Dermis microvascular lymphatic vessel endothelial cell (primary cell): ENCODE data around the gene SCGB1A1. TPM values are rescaled to one million over a fixed set of nuclear protein-coding genes. Genes with fewer than 3 reads are reported as not detected.
"Not testable (repeated sequence)": the region's sequence is repeated elsewhere in the genome, so short reads cannot be mapped to it uniquely, and the experiment has no call there.

Source experiments
- DNase-seq, 2 donors: peaks; one replicate each; pipeline versions ENCODE4 v3.0.0 to v3.0.0-alpha.2; 2010; ENCODE audit warnings: low read depth in 2 of 2
- total RNA-seq: library from RNA; depleted of rRNA; stranded (reverse); fragments of >200 nt; gene quantifications from 2 replicates; pipeline ENCODE4 v1.2.1, GENCODE V29; 2014

SCGB1A1 gene
- total RNA-seq, 1 donor from 2014 or later = not detected

GRCh38 chr11:62449912-62450311 lies 31.1 kb downstream of the SCGB1A1 start:
- not testable (repeated sequence) for DNase-seq

GRCh38 chr11:62450543-62451240 lies 31.9 kb downstream of the SCGB1A1 start:
- no peak for DNase-seq

GRCh38 chr11:62451241-62451621 lies 32.4 kb downstream of the SCGB1A1 start:
- no peak for DNase-seq

- DNase-seq = no peak
These were observed 33.4 kb downstream of the SCGB1A1 start for GRCh38 chr11:62452261-62452660.

GRCh38 chr11:62452839-62453468 lies 34.1 kb downstream of the SCGB1A1 start:
- DNase-seq = no peak

GRCh38 chr11:62456630-62457029 lies 37.8 kb downstream of the SCGB1A1 start:
- DNase-seq = no peak

- DNase-seq = no peak
These were observed 38.6 kb downstream of the SCGB1A1 start for GRCh38 chr11:62457478-62457877.

GRCh38 chr11:62458212-62459002 lies 39.6 kb downstream of the SCGB1A1 start:
- no peak for DNase-seq

- DNase-seq = no peak
These were observed 40.2 kb downstream of the SCGB1A1 start for GRCh38 chr11:62459080-62459479.

- peak; percentile 36 to 38 for DNase-seq
These were observed 43.1 kb downstream of the SCGB1A1 start for GRCh38 chr11:62461740-62462507.

- no peak for DNase-seq
These were observed 43.7 kb downstream of the SCGB1A1 start for GRCh38 chr11:62462508-62462892.

- DNase-seq = no peak
These were observed 44.3 kb downstream of the SCGB1A1 start for GRCh38 chr11:62463121-62463542.

- no peak for DNase-seq
These were observed 45.8 kb downstream of the SCGB1A1 start for GRCh38 chr11:62464655-62465054.

GRCh38 chr11:62466444-62466843 lies 47.6 kb downstream of the SCGB1A1 start:
- DNase-seq = no peak

- DNase-seq = no peak
These were observed 49.7 kb downstream of the SCGB1A1 start for GRCh38 chr11:62468577-62468976.

GRCh38 chr11:62471603-62472002 lies 52.8 kb downstream of the SCGB1A1 start:
- DNase-seq = no peak

- no peak for DNase-seq
These were observed 53.4 kb downstream of the SCGB1A1 start for GRCh38 chr11:62472063-62472884.
